Type B pancreatic cell (in vitro differentiated cells): Measurements from ENCODE around the gene E2F4. TPM values are rescaled to one million over a fixed set of nuclear protein-coding genes. Genes with fewer than 3 reads are reported as not detected.

Experiments used
- DNase-seq: peaks from one replicate; pipeline ENCODE4 v3.0.0; 2021; ENCODE audit warnings: mixed read lengths; ENCODE audit not compliant: unreplicated experiment; ENCODE audit errors: extremely low spot score
- H3K27ac Mint-ChIP-seq: 2 replicates; pipeline ENCODE4 v1.8.0; 2021; ENCODE audit warnings: mild to moderate bottlenecking, mixed read lengths
- H3K27me3 Mint-ChIP-seq: 2 replicates; pipeline ENCODE4 v1.8.0; 2021; ENCODE audit warnings: mixed read lengths
- H3K36me3 Mint-ChIP-seq: 2 replicates; pipeline ENCODE4 v1.8.0; 2021; ENCODE audit warnings: mixed read lengths
- H3K4me1 Mint-ChIP-seq: one replicate; pipeline ENCODE4 v1.8.0; 2021; ENCODE audit warnings: mixed read lengths; ENCODE audit not compliant: unreplicated experiment
- H3K4me3 Mint-ChIP-seq: 2 replicates; pipeline ENCODE4 v1.8.0; 2021; ENCODE audit warnings: mild to moderate bottlenecking, mixed read lengths
- H3K9me3 Mint-ChIP-seq: 2 replicates; pipeline ENCODE4 v1.8.0; 2021; ENCODE audit warnings: mixed read lengths
- total RNA-seq: library from RNA; stranded (reverse); gene quantifications from 2 replicates; pipeline ENCODE4 v1.2.1, GENCODE V29; 2021; ENCODE audit warnings: low replicate concordance
- TF ChIP-seq, protein P1 (sequence below): fragments of 200-600 bp; sonication (generic); conservative IDR thresholded peaks from 2 replicates; pipeline ENCODE4 v1.5.0; 2021; ENCODE audit warnings: antibody characterized with exemption, mild to moderate bottlenecking

The E2F4 gene
- total RNA-seq, 1 donor from 2014 or later, result 84.5 TPM

DNA sequence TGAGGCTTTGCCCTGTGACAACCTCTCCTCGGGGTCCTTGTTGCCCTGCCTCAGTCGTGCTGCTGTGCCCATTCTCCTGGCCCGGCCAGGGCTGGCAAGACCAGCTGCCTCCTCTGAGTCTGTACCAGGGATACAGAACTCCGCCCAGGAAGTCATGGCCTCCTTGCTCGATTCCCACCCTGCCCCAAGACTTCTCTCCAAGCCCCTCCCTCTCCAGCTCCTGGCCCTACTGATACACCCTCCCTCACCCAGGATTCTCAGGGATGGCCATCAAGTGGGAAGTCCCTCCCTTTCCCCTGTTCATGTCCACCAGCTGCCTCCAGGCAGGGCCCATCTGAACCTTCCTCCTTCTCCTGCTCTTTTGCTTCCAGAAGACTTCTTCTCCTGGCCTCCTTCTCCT, 23.8 kb downstream of the E2F4 start:
- H3K36me3 Mint-ChIP-seq, result no peaks in the 10 kb centered on the region
- H3K4me1 Mint-ChIP-seq, result no peaks in the 10 kb centered on the region
- DNase-seq, result no peak
- no peak overlapping the region for H3K27ac Mint-ChIP-seq
- H3K27me3 Mint-ChIP-seq, result no peaks in the 10 kb centered on the region
- TF ChIP-seq, protein P1, sequence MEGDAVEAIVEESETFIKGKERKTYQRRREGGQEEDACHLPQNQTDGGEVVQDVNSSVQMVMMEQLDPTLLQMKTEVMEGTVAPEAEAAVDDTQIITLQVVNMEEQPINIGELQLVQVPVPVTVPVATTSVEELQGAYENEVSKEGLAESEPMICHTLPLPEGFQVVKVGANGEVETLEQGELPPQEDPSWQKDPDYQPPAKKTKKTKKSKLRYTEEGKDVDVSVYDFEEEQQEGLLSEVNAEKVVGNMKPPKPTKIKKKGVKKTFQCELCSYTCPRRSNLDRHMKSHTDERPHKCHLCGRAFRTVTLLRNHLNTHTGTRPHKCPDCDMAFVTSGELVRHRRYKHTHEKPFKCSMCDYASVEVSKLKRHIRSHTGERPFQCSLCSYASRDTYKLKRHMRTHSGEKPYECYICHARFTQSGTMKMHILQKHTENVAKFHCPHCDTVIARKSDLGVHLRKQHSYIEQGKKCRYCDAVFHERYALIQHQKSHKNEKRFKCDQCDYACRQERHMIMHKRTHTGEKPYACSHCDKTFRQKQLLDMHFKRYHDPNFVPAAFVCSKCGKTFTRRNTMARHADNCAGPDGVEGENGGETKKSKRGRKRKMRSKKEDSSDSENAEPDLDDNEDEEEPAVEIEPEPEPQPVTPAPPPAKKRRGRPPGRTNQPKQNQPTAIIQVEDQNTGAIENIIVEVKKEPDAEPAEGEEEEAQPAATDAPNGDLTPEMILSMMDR, result no peak
- no peaks in the 10 kb centered on the region for H3K9me3 Mint-ChIP-seq
- H3K4me3 Mint-ChIP-seq, result no peak overlapping the region

DNA sequence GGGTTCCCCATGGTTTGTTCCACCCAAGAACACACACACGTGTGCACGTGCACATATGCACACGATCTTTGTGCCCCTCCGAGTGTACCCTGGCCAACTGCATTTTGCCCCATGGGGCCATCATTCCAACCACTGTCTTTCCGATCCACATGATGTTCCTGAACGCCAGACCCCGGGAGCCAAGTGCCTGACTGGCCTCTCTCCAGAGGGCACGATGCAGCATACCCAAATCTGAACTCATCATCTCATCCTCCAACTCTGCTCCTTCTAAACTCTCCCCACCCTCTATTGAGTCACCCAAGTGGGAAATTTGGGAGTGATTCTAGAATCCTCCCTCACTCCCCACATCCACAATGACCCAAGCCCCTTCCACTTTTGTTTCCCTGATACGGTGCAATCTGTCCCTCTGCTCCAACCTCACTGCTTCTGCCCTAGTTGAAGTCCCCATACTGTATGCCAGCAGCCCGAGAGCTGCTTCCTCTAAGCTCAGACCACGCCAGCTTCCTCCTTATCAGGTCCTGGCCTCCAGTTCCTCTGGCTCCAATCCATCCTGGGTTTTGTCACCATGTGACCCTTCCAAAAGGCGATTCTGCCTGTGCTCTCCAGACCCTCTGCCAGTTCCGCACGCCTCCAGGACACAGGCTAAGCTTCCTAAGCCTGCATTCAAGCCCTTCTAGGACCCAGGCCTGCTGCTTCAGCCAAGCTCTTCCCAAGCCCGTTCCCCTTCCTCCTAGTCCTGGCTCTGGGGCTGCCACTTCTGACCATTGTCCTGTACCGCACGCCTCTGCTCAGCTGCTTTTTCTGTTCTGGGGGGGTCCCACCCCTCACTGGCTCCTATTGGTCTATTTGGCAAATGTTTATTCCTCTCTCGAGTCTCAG, 24.9 kb downstream of the E2F4 start:
- Mint-ChIP-seq H3K27ac (no peak overlapping the region), H3K4me3 (no peak overlapping the region), H3K36me3 (no peaks in the 10 kb centered on the region), H3K27me3 (no peaks in the 10 kb centered on the region), H3K4me1 (no peaks in the 10 kb centered on the region), H3K9me3 (no peaks in the 10 kb centered on the region)
- DNase-seq, result no peak
- TF ChIP-seq, protein P1, result no peak

DNA sequence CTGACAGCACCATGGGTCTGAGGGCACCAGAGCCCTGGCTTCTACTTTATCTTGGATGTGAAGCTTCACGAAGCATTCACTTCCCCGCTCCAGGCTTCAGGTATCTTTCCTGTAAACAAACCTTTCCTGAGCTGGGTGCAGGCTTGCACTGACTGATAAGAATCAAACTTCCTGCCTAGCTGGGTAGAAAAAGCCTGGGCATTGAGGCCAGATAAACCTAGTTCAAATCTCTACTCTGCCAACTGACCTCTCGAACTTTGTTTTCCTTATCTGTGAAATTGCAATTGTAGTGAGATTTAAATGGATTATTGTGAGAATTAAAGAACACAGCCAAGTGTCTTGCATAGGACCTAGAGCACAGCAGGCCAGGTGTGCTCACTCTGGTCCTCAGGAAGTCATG, 32.0 kb downstream of the E2F4 start:
- TF ChIP-seq, protein P1, result no peak
- no peak overlapping the region for H3K4me3 Mint-ChIP-seq
- no peaks in the 10 kb centered on the region for H3K9me3 Mint-ChIP-seq
- H3K27me3 Mint-ChIP-seq, result no peaks in the 10 kb centered on the region
- no peak overlapping the region for H3K27ac Mint-ChIP-seq
- peaks cover 21% of the 10 kb centered on the region for H3K4me1 Mint-ChIP-seq
- H3K36me3 Mint-ChIP-seq, result peaks cover 4% of the 10 kb centered on the region
- no peak for DNase-seq

DNA sequence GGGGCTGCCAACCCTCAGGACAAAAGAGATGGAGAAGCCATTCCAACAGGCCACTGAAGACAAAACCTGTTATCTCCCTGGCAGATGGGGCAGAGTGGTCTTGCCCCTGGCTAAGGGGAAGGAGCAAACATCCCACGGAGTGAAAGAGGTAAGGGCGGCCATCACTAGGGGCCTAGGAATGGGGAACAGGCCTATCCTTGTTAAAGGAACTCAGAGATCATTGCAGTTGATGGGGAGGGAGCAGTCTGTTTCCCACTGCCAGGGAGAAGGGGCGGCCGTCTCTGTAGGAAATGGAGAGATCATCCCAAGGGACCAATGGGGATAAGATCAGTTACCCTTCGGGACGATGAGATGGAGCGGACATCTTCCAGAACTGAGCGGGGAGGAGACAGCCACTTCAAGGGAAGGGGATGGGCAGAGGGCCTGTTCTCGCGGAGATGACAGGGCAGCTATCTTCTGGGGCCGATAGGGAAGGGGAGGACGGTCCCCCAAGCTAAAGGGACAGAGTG, 34.4 kb downstream of the E2F4 start:
- DNase-seq, result no peak
- H3K4me3 Mint-ChIP-seq, result peak overlapping the region; percentile 100
- H3K27me3 Mint-ChIP-seq, result no peaks in the 10 kb centered on the region
- H3K9me3 Mint-ChIP-seq, result no peaks in the 10 kb centered on the region
- H3K4me1 Mint-ChIP-seq, result peaks cover 21% of the 10 kb centered on the region
- peak overlapping the region; percentile 97 for H3K27ac Mint-ChIP-seq
- H3K36me3 Mint-ChIP-seq, result peaks cover 8% of the 10 kb centered on the region
- TF ChIP-seq, protein P1, result no peak

DNA sequence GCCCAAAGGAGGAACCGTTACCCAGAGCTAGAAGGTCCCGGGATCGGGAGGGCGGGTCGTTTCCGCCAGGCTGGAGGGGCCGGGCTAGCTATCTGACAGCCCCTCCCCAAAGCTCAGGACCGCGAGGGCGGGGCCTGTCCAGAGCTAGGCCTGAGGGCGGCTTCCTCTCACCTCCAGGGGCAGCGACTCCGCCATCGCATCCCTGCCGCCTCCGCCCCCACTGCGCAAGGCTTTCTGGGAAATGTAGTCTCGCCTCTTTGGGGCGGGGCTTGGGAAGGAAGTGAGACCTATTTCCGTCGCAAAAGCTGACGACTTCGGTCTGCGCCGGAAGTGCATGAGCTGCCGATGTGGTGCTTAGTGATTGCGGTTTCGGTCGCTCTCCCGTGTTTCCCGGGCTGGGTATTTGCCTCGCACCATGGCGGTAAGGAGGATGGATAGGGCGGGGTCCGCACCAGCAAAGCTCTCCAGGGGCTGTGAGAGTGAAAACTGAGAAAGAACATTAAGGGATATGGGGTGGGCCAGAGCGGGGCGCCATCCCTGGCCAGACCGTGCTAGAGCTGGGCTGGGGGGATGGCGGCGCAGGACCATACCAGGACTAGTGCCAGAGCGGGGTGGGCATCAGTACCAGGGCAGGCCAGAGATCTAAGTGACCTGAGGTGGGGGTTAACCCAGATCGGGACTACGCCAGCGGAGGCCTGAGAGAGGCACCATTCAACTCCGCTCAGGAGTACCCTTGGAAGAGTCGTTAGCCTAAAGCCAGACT, 35.0 kb downstream of the E2F4 start, which contains the start of gene TMEM208:
TMEM208 (plus strand) TSS at position 327 of the 763 bp plus-strand sequence; CDS start at position 416, 89 bp downstream.
- peaks cover 21% of the 10 kb centered on the region for H3K4me1 Mint-ChIP-seq
- H3K9me3 Mint-ChIP-seq, result no peaks in the 10 kb centered on the region
- peaks cover 8% of the 10 kb centered on the region for H3K36me3 Mint-ChIP-seq
- no peaks in the 10 kb centered on the region for H3K27me3 Mint-ChIP-seq
- H3K4me3 Mint-ChIP-seq, result peak within 1 kb of the TSS; percentile 100
- H3K27ac Mint-ChIP-seq, result peak within 1 kb of the TSS; percentile 97
- TF ChIP-seq, protein P1, result peak; percentile 35
- DNase-seq, result peak; percentile 99
